HK-2 (cell line): ENCODE data around the gene SLC4A11.

Experiments used
- DNase-seq: peaks from one replicate; pipeline ENCODE4 v3.0.0-alpha.2; 2018; ENCODE audit not compliant: unreplicated experiment

Gene SLC4A11

DNA sequence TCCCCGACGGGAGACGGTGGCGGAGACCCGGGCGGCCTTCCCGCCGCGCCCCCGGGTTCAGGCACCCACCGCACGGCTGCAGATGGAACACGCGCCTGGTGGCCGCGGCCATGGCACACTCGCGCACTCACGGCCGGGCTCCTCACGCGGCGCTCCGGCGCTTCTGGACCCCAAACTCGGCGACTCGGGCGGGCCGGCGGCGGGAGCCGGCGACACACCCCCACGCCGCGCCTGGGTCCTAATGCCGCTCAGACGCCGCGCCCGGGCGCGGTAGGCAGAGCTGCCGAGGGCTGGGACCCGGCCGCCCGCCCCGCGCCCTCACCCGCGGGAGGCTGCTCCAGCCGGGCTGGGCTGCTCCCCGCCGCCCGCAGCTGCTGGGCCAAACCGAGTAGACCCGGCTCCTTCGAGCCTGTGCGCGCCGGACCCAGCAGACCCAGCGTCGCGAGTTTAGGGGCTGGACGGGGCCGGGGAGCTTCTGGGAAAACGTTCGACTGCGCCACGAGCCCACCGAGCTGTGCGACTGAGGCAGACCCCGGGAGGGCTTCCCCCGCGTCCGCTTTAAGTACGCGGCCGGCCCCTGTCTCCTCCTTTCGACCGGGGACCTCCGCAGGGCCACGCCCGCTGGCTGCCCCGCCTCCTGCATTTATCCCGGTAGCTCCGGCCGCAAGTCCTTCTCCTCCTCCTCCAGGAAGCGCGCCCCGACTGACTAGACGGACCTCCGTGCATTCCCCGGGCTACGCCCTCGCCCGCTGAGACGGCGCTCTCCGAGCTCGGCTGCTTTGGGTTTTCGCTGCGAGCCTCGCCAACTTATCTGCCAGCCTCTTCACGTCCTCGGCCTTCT, at the start of gene SLC4A11:
TSS of gene SLC4A11 (minus strand) at position 165 of the 841 bp plus-strand sequence. CDS start at position 112, 53 bp downstream.
- peak; percentile 57 for DNase-seq

DNA sequence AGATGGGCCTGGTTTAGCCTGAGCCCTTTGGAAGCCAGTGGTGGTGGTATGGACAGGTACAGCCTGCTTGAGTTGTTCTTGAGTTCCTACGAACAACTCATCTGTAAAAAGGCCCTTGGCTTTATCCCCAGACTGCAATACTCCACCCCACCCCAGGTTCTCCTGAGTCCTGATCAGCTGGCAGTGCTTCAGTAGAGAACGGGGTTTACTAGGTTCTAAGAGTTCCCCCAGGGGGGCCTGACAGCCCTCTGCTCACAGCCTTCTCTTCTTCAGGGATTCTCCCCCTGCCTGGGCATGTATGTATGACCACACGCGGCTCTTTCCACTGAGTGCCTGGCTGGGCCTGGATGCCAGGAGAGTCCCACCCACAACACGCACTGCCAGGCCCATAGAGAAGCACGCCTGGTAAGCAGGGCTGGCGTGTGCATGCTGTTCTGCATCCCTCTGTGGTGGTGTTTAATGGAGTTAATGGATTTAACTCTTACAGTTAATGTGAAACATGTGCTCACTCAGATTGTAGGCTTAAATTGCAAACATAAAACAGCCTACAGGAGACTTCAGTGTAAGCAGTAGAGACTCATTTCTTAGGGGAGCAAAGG, 44.3 kb upstream of the SLC4A11 start:
- DNase-seq = no peak

DNA sequence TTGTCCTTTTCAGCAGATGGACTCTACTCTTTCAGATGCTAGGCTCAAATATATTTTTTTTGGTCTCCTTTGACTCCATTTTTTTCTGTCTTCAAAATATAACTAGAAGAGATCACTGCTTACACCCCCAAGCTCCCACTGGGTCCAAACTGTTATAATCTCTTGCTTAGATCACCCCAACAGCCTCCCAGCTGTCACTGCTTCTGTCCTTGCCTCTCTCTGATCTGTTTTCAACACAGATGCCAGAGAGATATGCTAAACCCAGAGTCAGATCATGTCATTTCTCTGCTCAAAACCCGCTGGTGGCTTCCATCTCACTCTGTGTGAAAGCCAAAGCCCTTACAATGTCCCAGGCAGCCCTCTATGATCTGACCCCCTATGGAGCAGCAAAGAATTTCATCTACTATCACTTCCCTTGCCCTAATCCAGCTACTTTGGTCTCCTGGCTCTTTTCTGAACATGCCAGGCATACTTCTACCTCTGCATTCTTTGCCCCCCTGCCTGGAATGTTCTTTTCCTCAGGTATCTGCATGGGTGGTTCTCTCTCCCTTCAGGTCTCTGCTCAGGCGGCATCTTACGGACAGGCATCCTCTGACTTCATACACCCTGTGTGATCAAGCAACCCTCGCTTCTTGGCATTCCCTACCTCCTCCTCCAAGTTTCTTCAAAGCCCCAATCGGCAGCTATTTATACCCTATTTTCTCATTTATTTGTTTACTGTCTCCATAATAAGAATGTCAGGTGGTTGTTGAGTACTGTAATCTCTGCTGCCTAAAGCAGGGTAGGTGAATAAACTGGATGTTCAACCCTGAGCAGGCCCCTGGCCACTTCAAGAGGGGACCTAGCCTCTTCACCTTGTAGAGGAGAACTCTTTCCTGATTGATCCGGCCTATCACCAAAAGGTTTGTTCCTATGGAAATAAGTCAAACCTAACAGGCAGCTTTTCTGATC, 43.6 kb upstream of the SLC4A11 start:
- DNase-seq = no peak

- DNase-seq = no peak
Measured at GRCh38 chr20:3281437-3281836, 42.4 kb upstream of the SLC4A11 start.

DNA sequence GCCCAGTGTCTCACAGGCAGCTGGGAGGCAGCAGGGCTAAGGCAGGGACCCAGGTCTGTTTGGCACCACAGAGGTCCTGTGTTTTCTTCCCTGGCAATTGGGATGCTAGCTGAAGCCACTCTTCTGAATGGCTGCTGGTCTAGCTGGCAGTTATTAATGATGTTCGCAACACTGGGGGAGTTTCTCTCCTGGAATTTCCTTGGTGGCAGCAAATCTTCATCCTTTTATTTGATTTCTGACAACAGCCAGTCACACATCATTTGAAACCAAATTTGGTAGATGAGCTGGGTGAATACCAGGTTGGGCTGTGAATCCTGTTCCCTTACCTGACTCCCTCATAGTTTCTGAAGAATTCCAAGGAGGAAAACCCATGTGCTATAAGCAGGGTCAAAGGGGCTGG, 40.8 kb upstream of the SLC4A11 start:
- DNase-seq = no peak

DNA sequence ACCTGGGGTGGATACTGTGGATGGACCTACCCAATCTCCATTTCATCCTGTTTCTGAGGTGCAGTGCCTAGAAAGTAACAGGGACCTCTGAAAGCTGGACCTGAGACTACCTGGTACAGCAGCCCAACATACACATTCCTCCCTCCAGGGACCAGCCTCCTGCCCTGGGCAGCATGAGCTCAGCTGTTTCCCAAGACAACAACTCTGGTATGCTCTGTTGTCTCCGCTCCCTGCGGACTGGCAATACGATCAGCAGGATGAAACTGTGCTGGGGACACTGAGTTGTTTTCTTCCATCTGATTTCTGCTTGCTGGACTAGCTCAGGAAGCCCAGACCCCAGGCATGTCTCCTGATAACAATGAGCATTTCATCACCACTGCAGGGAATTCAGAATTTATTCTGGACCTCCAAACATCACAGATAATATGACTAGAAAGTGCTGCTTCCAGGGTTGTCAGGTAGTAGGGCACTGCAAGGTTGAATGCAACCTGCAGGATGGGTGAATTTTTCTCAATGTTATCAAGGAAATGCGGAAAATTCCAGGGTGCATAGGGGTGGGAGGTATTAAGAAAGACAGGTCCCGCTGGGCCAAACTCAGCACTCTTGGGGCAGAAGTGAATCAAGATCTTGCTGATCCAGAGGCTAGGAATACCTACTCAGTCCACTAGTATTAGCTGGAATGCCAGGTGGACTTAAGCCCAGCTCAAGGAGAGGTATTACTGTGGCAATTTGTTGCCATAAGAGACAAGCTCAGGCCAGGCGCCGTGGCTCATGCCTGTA, 38.9 kb upstream of the SLC4A11 start:
- DNase-seq = no peak

GRCh38 chr20:3276680-3277015, 37.7 kb upstream of the SLC4A11 start:
- DNase-seq = no peak

GRCh38 chr20:3275966-3276679, 37.1 kb upstream of the SLC4A11 start:
- DNase-seq = no peak

DNA sequence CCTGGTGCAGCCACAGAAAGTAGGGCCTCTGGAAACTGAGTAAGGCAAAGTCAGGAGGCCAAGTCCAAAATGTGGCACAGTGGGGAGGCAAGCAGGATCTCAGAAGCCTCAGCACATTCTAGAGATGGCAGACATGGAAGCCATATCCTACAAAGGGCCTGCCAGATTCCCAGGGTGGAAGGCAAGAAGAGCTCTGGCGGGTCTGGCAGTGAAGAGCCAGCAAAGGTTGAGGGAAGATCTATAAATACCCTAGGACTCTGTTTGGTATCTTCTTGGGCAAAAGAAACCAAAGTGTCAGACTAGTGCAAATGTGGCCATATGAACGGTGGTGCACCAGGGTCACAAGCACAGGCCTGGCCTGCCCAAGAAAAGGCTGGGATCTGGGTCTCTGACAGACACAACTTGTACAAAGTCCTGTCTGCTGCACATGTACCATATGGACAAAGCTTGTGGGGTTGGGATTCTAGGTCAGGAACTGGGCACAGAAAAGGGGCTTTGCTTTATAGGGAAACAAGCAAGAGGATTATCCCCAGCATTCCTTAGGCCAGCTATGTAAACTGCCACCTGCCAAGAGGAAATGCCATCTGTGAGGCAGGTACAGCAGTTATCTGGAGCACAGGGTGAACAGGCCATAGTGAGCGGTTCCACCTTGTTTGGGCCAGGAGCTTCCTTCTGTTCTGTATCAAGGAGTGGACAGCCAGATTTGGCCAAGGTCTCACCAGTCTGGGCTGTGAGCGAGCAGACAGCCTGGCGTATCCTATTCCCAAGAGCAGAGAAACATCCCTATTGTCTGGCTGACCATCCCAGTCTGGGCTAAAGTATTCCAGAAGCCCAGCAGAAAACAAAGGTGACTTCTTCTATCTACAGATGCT, 36.3 kb upstream of the SLC4A11 start:
- DNase-seq = no peak

DNA sequence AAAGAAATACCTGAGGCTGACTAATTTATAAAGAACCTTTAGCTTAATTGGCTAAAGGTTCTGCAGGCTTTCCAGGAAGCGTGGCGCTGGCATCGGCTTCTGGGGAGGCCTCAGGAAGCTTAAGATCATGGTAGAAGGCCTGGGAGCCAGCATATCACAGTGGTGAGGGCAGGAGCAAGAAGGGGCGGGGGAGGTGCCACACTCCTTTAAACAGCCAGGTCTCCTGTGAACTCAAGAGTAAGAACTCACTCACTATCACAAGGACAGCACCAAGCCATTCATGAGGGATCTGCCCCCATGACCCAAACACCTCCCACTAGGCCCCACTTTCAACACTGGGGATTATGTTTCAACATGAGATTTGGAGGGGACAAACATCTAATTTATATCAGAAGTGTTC, 34.4 kb upstream of the SLC4A11 start:
- DNase-seq = no peak

DNA sequence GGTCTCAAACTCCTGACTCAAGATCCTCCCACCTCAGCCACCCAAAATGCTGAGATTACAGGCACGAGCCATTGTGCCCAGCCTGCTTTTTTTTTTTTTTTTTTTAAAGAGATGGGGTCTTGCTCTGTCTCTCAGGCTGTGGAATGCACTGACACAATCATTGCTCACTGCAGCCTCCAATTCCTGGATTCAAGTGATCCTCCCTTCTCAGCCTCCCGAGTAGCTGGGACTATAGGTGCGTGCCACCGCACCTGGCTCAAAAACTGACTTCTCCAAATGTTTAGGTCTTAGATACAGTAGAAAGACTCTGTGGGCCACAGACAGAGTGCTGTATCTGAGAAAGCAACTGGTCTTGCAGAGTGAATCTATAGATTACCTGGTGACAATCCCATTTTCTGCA, 31.1 kb upstream of the SLC4A11 start:
- no peak for DNase-seq

- no peak for DNase-seq
Measured at GRCh38 chr20:3262566-3262965, 23.6 kb upstream of the SLC4A11 start.

DNA sequence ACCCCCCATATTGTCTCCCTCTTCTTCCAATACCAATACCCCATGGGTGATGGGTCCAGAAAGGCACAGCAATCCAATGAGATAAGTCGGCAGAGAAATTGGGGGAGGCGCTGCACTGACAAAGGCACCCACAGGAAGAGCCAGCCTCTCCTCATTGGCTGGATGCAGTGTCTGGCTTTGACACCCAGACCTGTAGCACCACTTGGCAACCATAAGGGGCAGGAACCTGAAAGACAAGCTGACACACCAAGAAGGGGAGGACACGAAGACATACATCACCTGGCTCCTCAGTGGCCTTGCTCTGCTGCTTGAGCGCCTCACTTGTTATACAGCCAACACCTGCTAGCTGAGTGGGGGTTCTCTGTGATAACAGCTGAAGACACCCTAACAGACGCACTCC, 19.4 kb upstream of the SLC4A11 start:
- DNase-seq = no peak

DNA sequence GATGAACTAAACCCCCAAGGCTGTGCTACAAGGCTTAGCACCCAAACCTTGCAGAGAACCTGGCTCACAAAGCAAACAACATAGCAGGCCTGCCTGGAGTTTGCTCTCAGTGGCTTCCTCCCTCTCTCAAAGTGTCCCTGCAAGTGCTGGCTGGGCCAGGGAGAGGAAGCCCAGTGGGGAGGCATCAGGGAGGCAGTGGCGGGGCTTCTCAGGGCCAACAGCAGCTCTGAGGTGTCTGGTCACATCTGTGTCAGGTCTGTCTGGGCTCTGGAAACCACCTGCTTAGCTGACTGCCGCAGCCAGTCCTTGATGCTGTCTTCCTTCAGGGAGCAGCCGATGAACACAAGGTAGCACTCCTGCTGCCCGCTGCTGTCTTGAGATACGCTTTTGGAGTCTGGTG, 16.7 kb upstream of the SLC4A11 start:
- DNase-seq = no peak

GRCh38 chr20:3251806-3252205, 12.8 kb upstream of the SLC4A11 start:
- no peak for DNase-seq

DNA sequence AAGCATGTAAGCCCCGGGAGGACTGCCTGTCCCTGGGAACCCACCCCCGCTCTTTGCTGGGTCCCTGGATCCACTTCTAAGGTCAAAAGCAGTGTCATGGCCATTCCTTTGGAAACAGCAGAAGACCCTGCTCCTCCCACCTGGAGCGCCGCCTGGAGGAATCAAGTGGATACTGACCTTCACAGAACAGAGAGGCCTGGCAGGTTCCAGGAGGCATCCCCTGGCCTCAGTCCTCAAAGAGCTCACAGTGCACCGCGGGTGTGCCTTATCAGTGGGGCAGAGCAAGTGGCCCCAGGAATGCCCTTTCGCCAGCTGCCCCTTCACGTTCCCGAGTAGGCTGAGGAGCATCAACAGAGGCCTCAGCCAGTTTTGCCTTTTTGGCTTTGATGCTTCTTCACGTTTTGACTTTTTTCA, 11.1 kb upstream of the SLC4A11 start:
- no peak for DNase-seq

DNA sequence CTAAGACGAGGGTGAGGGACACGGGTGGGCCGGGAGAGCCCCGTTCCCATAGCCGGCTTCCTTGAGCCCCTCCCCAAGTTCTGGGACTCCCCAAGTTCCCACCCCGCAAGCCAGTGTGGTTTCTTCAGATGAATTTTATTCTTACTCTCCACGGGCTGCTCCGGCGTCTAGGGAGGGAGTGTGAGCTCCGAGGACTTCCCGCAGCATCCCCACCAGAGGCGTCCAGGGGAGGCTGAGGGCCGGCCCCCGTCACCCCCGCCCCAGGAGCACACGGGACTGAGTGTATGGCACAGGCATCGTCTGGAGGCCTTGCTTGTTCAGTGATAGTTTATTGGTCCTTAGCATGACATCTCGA, 10.0 kb upstream of the SLC4A11 start:
- no peak for DNase-seq

DNA sequence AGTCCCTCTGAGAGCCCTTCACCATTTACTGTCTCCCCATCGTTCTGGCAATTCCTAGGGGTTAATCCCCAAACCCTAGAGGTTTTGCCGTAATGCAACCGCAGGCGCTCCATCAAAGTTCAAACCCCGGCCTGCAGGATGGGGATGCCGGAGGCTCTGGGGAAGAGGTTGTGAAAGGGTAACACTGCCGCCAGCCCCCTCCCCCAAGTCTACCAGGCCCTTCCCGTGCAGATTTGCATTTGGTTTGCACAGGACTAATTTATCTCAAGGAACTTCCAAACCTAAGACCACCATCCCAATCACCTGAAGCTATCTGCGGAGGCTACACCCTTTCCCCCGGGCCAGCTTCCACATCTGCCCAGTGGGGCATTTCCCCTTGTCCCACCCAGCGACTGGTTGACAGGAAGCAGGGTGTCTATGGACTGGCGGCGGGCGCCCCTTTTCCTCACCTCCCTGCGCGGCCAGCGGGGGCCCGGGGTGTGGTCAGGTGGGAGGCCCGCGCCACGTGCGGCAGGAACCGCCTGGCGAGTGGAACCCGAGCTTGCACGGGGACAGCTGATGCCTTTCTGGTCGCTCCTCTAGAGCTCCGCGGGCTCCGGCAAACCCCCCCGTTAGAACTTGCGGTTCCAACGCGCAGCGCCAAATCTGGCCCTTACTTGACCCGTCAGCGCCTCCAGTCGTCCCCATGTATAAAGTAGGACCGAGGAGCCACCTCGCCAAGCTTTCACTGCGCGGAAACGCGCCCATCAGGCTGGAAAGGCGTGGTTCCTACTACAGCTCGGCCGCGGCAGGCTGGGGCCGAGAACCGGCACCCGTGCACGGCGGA, 9.4 kb upstream of the SLC4A11 start:
- no peak for DNase-seq

GRCh38 chr20:3247638-3248037, 8.6 kb upstream of the SLC4A11 start:
- no peak for DNase-seq
